Myocyte (in vitro differentiated cells): ENCODE results near the gene CCL5. TPM values are rescaled to one million over a fixed set of nuclear protein-coding genes. Genes with fewer than 3 reads are reported as not detected.
"Not testable (repeated sequence)": the region's sequence is repeated elsewhere in the genome, so short reads cannot be mapped to it uniquely, and the experiment has no call there.

Source experiments
- DNase-seq: peaks from one replicate; pipeline ENCODE4 v3.0.0-alpha.2; 2012; ENCODE audit warnings: low read depth
- total RNA-seq: library from RNA; depleted of rRNA; stranded (reverse); fragments of >200 nt; gene quantifications from 2 replicates; pipeline ENCODE4 v1.2.3, GENCODE V29; 2014

CCL5 gene
- total RNA-seq, 1 donor from 2014 or later, result 0.11 TPM

GRCh38 chr17:35898283-35899070, 18.3 kb upstream of the CCL5 start:
- peak; percentile 34 for DNase-seq

- DNase-seq, result not testable (repeated sequence)
Measured at GRCh38 chr17:35897772-35898171, 17.6 kb upstream of the CCL5 start.

- DNase-seq, result no peak
Measured at GRCh38 chr17:35895636-35896587, 15.8 kb upstream of the CCL5 start.

GRCh38 chr17:35894206-35894605, 14.0 kb upstream of the CCL5 start:
- no peak for DNase-seq

GRCh38 chr17:35893751-35894150, 13.6 kb upstream of the CCL5 start:
- peak; percentile 61 for DNase-seq

GRCh38 chr17:35892091-35893035, 12.2 kb upstream of the CCL5 start:
- no peak for DNase-seq

- no peak for DNase-seq
Measured at GRCh38 chr17:35891269-35891668, 11.1 kb upstream of the CCL5 start.

- DNase-seq, result peak; percentile 21
Measured at GRCh38 chr17:35890774-35891155, 10.6 kb upstream of the CCL5 start.

- DNase-seq, result peak; percentile 71
Measured at GRCh38 chr17:35889818-35890773, 9.9 kb upstream of the CCL5 start.

GRCh38 chr17:35889241-35889640, 9.1 kb upstream of the CCL5 start:
- no peak for DNase-seq

GRCh38 chr17:35878361-35878760, 1.8 kb downstream of the CCL5 start:
- no peak for DNase-seq

GRCh38 chr17:35877345-35878029, 2.7 kb downstream of the CCL5 start:
- DNase-seq, result no peak

- no peak for DNase-seq
Measured at GRCh38 chr17:35876534-35876933, 3.6 kb downstream of the CCL5 start.

- DNase-seq, result no peak
Measured at GRCh38 chr17:35875800-35876139, 4.4 kb downstream of the CCL5 start.

- no peak for DNase-seq
Measured at GRCh38 chr17:35875072-35875799, 4.9 kb downstream of the CCL5 start.

- no peak for DNase-seq
Measured at GRCh38 chr17:35872196-35872980, 7.8 kb downstream of the CCL5 start.

- DNase-seq, result no peak
Measured at GRCh38 chr17:35870906-35871819, 9.0 kb downstream of the CCL5 start.
